ENCODE results near the gene TTC9.

GRCh38 chr14:70680748-70681147 is 39.0 kb downstream of the TTC9 start:
- TF ChIP-seq CTCF (IDR thresholded peaks at IDR 0.05; ENCODE audit: low read depth, low read length, poor library complexity, severe bottlenecking) (no peak), EZH2phosphoT487 (IDR thresholded peaks at IDR 0.05; ENCODE audit: borderline replicate concordance, low read length) (no peak)
